Activated effector memory CD4-positive, alpha-beta T cell treated with Interleukin-2 at 50 U/mL for 16 hours (primary cell): ENCODE data around the gene POLR1C.
"Not testable (repeated sequence)": the region's sequence is repeated elsewhere in the genome, so short reads cannot be mapped to it uniquely, and the experiment has no call there.

Experiments
- DNase-seq: peaks from one replicate; pipeline ENCODE4 v3.0.0-alpha.2; 2020

The POLR1C gene

DNA sequence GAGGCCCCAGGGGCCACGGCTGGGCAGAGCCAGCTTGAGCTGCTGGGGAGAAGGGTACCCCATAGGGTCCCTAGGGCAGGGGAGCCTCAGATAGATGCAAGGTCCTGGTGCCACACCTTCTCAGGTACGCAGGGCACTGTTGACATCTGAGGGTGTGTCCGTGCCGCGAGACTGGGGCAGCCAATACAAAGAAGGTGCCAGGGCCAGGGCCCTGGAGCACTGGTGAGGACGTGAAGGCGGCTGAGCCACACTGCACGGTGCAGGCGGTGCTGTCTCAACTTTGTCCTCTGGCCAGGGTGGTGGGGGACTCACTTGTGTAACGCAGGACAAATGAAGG lies 6.1 kb upstream of the POLR1C start:
- no peak for DNase-seq

DNA sequence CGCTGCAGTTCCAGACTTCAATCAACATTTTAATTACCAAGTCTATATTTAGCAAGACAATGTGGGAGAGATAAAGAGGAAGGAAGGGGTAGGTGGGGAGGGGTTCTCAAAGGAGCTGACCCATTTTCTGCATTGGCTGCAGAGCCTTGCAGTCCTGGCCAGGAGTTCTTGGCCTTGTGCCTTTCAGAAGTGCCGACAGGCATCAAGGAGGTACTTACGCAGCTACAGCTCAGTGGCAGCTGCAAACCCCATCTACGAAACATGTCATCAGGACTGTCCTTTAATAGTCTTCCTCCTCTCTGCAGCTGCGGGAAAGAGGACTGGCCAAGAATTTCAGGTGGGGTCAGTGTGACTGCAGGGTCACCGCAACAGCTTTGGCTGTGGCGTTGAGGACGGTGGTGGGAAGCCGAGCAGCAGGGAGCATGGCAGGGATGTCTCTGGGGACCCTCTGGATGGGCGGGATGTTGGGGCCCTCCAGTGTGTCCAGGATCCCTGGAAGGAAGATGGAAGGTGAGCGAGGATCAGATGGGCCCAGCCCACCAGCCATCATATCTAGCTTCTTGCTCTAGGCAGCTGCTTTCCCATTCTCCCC lies 5.0 kb upstream of the POLR1C start:
- DNase-seq: no peak

DNA sequence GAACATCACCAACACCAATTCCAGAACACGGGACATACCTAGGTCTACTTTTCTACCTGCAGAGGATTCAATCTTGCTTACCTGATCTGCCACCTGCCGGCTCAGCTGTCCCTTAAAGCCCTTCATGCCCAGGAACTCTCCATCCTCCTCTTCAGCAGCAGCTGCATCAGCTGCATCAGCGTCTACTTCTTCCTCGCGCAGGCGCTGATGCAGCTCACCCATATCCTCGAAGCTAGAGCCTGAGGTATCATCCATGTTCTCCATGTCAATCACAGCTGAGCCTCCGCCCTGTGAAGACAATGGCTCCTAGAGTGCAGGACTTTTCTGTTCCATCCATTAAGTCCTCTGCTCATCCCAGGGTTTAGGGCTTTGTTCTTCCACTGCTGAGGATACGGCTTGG lies 1.1 kb upstream of the POLR1C start:
- DNase-seq: no peak

DNA sequence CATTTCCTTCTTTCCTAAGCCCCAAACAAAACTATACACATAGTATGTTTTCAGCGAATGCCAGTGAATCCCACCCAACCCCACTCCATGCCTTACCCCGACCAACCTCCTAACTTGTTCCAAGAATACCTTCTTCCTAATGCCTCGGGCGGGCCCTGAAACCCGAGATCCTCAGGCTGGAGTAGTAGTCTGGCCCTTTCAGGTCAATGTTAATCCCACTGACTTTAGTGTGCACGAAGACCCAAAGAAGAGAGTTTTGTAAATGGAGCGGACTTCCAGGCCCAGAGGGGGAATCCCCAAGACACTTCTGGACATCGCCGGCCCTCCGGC lies 557 bp upstream of the POLR1C start:
- no peak for DNase-seq

DNA sequence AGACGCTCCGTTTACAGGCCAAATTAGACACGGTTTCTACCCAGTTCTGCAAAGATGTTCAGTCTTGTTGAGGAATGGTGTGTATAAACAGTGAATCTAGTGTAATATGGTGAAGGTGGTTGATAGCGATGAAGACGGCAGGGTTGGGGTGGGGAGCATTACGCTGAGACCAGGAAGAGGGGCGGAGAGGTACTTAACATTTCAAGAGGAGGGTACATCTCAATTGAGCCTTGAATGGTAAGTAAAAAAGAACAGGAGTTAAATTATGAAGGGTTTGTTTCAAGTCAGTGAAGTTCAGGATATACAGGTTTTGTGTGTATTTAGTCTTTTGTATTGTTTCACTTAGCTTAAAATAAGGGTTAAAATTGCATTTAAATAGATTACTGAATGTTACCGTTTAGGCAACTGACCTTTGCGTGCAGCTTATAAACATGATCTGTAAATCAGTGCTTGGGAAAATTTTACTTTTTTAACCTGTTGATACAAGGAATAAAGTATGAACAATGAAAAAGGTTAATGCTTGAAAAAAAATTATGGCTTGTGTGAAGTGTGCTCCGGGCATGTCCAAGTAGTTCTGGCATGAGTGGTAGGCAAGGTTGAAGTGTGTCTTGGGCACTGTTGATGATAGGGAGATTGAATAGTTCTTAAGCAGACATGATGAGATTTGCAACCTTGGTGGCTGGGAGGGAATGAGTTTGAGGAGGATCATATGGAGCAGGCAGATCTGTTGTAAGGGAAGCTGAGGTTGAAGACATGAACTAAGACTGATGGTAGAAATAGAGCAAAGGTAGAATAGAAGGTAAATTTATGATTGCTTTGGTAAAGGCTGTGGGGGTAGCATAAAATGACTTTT lies 842 bp downstream of the POLR1C start:
- no peak for DNase-seq

DNA sequence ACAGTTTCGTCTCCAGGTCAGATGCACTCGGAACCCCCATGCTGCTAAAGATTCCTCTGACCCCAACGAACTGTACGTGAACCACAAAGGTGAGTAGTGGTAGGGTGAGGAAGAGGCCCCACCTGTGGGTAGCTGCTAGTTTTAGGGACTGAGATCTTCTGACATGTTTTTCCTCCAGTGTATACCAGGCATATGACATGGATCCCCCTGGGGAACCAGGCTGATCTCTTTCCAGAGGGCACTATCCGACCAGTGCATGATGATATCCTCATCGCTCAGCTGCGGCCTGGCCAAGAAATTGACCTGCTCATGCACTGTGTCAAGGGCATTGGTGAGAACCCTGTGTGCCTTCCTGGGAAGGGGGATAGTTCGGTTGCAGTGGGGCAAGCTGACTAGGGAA lies 3.2 kb downstream of the POLR1C start:
- DNase-seq: no peak

DNA sequence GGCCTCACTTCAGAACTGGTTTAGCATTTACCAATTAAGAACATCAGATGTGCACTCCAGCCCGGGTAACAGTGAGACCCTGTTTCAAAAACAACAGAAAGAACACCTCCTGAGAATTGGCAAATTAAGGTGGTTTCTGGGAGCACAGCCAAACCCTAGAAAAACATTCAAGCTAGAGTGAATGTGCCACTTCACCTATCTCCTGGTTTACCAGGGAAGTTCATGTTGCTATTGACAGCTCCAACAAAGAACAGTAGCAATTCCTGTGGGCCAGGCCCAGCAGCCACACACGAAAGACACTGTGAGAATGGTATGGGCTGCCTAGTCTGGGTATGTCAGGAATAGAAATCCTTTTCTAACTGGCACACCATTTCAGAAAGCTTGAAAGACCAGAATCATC lies 4.9 kb downstream of the POLR1C start:
- DNase-seq: no peak

DNA sequence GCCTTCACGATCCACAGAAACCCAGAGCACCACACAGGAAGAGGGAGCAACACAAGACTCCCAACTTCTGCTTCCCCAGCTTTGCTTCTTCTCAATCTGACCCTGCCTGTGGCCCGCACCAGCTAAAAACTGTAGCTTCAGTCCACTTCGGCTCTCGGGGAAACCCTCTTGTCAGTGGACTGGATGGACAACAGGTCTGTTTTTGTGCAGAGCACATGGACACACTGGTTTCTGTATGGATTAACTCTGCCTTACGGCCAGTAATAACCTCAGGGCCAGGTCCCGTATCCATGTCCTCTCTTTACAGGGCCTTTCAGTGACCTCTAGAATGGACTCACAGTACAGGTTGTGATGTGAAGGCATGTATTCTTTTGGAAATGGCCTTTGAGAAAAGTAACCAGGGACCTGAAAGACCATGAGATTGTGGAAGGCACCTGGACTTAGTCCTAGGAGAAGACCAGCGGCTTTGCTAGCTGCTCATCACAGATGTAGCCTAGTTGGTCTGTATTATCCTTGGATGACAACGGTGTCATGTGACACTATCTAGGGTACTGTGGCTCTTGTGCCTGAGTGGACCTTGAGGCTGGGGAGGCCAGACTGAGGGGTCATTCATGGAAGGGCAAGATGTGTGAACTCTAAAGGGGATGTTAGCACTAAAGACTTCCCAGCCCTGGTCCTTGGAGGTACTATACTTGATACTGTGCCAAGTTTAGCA lies 5.8 kb downstream of the POLR1C start:
- no peak for DNase-seq

DNA sequence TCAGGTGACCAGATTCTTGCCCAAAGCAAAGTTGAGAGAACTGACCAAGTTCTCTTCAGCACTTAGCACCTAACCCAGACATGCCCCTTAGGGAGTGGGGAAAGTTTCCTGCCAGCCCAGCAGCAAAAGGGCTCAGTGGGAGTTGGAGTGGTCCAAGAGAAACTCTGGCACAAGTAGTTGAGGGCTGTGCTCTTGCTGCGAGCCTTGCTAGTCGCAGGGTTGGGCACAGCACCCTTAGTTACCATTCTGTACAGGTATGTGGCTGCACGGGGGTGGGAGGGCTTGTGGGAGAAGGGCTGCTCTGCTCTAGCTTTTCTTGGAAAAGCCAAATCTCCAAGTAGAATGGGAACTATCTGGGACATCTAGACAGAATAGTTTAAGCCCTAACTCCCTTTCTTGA lies 6.4 kb downstream of the POLR1C start:
- DNase-seq: no peak

DNA sequence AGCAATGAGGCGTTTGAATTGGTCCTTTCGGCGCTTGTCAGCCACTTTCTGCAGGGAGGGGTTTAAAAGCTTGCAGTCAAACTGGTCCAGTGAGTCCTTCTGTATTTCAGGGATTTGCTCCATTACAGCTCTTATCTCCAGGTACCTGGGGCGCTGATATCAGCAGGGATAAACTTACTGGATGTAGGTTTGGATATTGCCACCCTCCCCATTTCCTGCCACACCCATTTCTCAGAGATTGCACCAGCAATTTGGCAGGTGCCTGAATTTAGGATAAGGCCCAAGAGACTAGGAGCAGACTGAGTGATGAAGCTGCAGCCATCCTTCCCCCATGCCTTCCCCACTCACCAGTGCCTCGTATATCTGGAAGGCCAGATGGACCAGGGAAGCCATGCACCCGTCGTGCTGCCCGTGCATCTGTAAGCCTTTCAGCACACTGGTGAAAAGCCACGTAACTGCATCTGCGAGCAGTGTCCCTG lies 7.6 kb downstream of the POLR1C start:
- DNase-seq: no peak

DNA sequence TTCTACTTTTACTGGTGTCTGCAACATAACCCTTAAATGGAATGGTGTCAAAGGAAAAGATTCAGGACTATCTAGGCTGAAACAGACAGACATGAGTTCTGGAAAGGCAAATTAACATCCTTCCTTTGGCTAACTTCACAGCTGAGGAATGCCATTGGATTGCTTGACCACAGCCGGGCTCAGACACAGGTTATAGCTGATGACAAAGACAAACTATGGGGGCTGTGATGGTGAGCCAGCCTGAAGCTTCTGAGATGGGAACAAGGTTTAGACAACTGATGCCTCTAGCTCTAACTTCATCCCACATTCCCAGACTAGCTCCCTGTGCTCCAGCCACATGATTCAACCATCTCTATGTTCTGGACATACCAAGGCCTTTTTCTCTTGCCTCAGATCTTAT lies 15.3 kb downstream of the POLR1C start:
- no peak for DNase-seq

DNA sequence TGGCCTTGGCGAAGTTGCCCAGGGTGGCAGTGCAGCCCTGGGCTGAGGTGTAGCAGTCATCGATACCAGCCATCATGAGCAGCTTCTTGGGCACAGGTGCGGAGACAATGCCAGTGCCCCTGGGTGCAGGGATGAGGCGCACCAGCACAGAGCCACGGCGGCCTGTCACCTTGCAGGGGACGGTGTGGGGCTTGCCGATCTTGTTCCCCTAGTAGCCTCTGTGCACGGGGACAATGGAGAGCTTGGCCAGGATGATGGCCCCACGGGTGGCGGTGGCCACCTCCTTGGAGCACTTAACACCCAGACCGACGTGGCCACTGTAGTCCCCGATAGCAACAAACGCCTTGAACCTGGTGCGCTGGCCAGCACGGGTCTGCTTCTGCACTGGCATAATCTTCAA lies 22.1 kb downstream of the POLR1C start:
- not testable (repeated sequence) for DNase-seq

DNA sequence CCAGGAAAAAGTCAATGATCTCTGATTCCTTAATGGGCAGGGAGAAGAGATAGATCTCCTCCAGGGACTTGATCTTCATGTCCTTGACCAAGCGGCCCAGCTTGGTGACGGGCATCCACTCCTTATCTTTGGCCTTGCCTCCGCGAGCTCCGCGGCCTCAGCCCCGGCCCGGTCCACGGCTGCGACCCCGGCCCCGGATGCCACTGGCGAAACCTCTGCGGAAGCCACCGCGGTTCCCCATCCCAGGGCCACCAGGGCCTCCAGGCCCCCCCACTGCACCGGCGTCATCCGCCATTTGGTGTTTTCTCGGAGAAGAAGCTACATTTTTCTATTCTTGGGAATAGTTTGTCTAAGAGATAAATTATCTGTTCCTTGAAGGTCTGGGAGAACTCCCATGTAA lies 22.5 kb downstream of the POLR1C start:
- not testable (repeated sequence) for DNase-seq

DNA sequence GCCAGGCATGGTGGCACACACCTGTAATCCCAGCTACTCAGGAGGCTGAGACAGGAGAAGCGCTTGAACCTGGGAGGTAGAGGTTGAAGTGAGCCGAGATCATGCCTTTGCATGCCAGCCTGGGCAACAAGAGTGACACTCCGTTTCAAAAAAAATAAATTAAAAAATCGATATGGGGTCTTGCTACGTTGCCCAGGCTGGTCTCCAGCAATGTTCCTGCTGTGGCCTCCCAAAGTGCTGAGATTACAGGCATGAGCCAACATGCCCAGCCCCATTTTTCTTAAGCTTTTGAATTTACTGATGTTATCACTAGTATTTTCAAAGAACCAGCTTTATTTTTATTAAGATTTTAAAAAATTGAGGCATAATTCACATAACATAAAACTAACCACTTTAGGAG lies 23.6 kb downstream of the POLR1C start:
- DNase-seq: no peak

DNA sequence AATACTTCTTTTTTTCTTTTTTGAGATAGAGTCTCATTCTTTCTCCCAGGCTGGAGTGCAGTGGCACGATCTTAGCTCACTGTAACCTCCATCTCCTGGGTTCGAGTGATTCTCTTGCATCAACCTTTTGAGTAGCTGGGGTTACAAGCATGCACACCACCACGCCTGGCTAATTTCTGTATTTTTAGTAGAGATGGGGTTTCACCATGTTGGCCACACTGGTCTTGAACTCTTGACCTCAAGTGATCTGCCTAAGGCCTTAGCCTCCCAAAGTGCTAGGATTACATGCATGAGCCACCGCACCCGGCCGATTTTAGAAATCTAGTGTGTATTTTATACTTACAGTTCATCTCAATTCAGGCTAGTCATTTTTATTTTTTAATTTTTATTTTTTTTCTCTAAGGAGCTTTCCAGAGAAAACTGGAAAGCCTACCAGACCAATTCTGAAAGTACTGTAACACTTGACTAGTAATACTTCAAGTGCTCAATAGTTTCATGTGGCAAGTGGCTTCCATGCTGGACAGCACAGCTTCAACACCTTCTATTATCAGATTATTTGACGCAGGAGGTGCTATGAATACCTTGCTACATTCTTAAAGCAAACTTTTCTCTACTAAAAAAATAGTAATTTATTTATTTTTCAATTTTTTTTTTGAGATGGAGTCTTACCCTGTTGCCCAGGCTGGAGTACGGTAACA lies 25.0 kb downstream of the POLR1C start:
- no peak for DNase-seq

DNA sequence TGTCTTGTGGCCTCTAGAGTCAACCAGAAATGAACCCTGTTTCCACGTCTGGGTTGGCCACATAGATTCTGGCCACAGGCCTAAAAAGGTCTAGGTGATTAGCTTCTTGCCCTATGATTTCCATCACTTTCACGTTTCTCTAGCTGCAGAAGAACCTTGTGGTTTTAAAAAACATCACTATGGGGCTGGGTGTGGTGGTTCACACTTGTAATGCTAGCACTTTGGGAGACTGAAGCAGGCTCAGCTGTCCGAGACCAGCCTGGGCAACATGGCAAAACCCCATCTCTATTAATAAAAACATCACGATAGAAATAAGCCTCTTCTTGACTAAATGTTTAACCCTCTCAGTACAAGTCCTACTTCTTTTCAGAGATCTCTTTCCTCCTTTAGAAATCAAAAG lies 27.6 kb downstream of the POLR1C start:
- no peak for DNase-seq

DNA sequence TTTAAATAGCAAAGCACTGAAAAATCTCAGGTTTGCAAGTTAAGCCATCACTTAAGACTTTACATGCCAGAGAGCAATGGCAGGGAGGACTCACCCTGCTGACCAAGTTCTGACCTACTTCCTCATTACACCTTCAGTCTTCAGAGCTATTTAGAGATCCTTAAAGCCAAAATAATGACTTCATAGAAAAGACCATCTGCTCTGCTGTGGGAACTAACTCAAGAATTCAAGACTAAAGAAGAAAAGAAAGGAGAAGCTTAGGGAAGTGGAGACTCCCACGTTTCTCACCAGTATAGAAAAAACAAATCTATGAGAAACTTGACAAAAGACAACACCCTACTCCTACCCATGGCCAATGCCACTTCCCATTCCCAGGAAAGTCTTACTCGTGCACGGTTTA lies 30.3 kb downstream of the POLR1C start:
- no peak for DNase-seq

DNA sequence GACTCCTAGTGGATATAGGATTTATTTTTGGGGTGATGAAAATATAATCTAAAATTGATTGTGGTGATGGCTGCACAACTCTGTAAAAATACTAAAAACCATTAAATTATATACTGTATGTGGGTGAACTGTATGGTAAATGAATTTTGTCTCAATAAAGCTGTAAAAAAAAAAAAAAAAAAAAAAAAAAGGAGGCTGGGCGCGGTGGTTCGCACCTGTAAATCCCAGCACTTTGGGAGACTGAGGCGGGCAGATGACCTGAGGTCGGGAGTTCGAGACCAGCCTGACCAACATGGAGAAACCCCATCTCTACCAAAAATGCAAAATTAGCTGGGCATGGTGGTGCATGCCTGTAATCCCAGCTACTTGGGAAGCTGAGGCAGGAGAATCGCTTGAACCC lies 40.7 kb downstream of the POLR1C start:
- not testable (repeated sequence) for DNase-seq

DNA sequence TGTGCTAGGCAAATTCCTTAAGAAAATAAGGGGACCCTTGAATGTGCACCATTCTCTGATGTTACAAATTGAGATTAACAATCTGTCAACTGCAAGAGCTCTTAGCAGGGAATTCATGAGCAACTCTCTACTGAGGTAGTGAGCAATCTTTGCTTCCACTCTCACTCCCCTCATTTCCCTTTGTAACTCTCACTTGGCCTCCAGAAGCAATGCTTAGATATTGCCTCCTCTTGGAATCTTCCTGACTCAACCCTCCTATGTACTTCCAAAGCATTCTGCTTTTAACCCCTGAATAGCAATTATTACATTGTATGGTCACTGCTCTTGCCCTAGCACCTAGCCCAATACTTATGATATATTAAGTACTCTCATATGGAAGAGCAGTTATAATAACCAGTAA lies 42.4 kb downstream of the POLR1C start:
- DNase-seq: no peak

DNA sequence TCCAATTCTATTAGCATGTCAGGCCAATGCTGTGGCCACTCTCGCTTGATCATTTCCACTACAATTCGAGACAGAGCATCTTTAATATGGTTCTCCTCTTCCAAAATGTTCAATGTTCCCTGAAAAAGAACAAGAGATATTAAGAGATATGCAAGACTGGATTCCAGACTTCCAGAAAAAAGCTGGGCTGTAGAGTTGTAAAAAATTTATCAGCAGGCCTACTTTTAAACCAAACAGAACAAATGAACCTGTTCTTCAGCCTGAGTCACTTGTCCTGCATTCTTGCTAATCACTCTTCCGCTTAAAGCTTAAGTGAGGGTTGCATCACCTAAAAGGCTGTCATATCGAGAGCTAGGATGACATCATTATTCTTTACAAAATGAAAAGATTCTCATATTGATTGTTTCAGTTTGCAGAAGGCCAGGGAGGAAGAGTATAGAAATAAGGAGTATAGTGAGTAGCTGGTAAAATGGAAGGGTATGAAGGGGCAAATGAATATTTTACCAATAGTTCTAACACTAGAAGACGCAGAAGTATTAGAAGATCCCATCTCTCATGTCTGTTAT lies 54.1 kb downstream of the POLR1C start:
- DNase-seq: no peak
